Heart left ventricle (tissue), 16 donors: ENCODE measurements around the gene ACTN2. TPM values are rescaled to one million over a fixed set of nuclear protein-coding genes. Genes with fewer than 3 reads are reported as not detected.

Experiments used
- ATAC-seq, 4 donors: fragments of 200-7000 bp; cut with Tn5 transposase; one replicate each; pipeline ENCODE4 v1.9.1; 2020 to 2022; ENCODE audit warnings: moderate library complexity in 4 of 4, mild to moderate bottlenecking in 3 of 4, moderate number of reproducible peaks in 1 of 4
- DNase-seq, 5 donors: peaks; one replicate each; pipeline ENCODE4 v3.0.0-alpha.2; 2020
- H3K27ac ChIP-seq, 12 donors: fragments of 200-600 bp; sonication (generic) in 4 of 12; one replicate each; pipeline versions ENCODE4 v1.5.0 to v1.8.0; 2016 to 2022; ENCODE audit warnings: mild to moderate bottlenecking in 2 of 12
- H3K27me3 ChIP-seq, 9 donors: fragments of 200-600 bp; sonication (generic) in 2 of 9; one replicate each; pipeline versions ENCODE4 v1.5.1 to v1.8.0; 2016 to 2022; ENCODE audit warnings: mild to moderate bottlenecking in 3 of 9
- H3K36me3 ChIP-seq, 9 donors: fragments of 200-600 bp; sonication (generic) in 2 of 9; one replicate each; pipeline versions ENCODE4 v1.5.0 to v1.8.0; 2018 to 2022; ENCODE audit warnings: mild to moderate bottlenecking in 2 of 9
- H3K4me1 ChIP-seq, 12 donors: fragments of 200-600 bp; sonication (generic) in 4 of 12; one replicate each; pipeline versions ENCODE4 v1.5.0 to v1.8.0; 2016 to 2022; ENCODE audit warnings: mild to moderate bottlenecking in 3 of 12
- H3K4me3 ChIP-seq, 12 donors: fragments of 200-600 bp; sonication (generic) in 4 of 12; one replicate each; pipeline versions ENCODE4 v1.5.0 to v1.8.0; 2017 to 2022; ENCODE audit warnings: mild to moderate bottlenecking in 9 of 12, moderate library complexity in 4 of 12
- H3K9me3 ChIP-seq, 12 donors: fragments of 200-600 bp; sonication (generic) in 4 of 12; one replicate each; pipeline versions ENCODE4 v1.5.0 to v1.8.0; 2016 to 2022; ENCODE audit warnings: mild to moderate bottlenecking in 1 of 12
- CTCF ChIP-seq, 12 donors: fragments of 200-600 bp; sonication (generic) in 4 of 12; IDR thresholded peaks; one replicate each; pipeline versions ENCODE4 v1.5.0 to v1.8.0; 2018 to 2022; ENCODE audit warnings: antibody characterized with exemption in 12 of 12, mild to moderate bottlenecking in 5 of 12
- POLR2A ChIP-seq, 2 donors: fragments of 450-650 bp; IDR thresholded peaks; one replicate each; pipeline ENCODE4 v1.6.1; 2017; ENCODE audit warnings: antibody characterized with exemption in 2 of 2, mild to moderate bottlenecking in 2 of 2, moderate library complexity in 2 of 2
- WGBS, 4 donors: extraction: QIAGEN DNeasy Blood & Tissue Kit in 2 of 4; methylation state at CpG; one replicate each; pipeline versions ENCODE4 v1.1.5 to v1.1.7; 2013 to 2018; 5-methylcytosine and 5-hydroxymethylcytosine counted together
- intact Hi-C, 10 donors: fragments of 100-400 bp; cut with DNase I; formaldehyde crosslinking; loops; one replicate each; pipeline versions ENCODE4 v1.11.1 to v1.14.2; 2022
- polyA plus RNA-seq, 2 donors: library from polyadenylated mRNA; stranded (reverse); fragments of 200-250 nt; gene quantifications; one replicate each; pipeline ENCODE4 v1.2.3, GENCODE V29; 2013
- total RNA-seq, 9 donors: library from RNA; depleted of rRNA in 2 of 9; stranded (reverse); fragments of >200 nt in 2 of 9; fragmentation: NEBNext Ultra II Directional in 3 of 9; extraction: Animal tissue kit (Norgen Biotek cat#: 25700) in 3 of 9; gene quantifications; one replicate each; pipeline versions ENCODE4 v1.1.0 to v1.2.4, GENCODE V29; 2016 to 2023
- donor health status: ischemic (EF 13 %, LVEDD 7.1; RV severe dilation, severe dysfunction).
- donor health status: healthy with polysubstance abuse.
- donor health status: DM: no; HTN: yes; CAD: no.
- donor health status: DM: no; HTN: no; CAD: no.
- donor health status: ischemic (EF 25% LVEDD 6.9; RV normal size, moderate dysfunction).
- donor health status: ischemic (EF 25% LVEDD 5.7; RV mildly dilated, moderate dysfunction).
- donor health status: healthy.
- donor health status: DM: yes; HTN: yes; CAD: no.
- donor health status: ischemic (EF 35%, LVEDD 5.7; RV mildly dilated, moderate dysfunction).
- donor health status: nonischemic (EF 11% LVEDD 7.7; RV severe dilation, severe dysfunction).
- donor health status: DM: yes; HTN: yes; CAD: no.
- donor health status: PGD.
- donor health status: ischemic (EF 29% LVEDD 5.4; RV normal size, mild dysfunction).
- donor health status: nonischemic (EF 23%, LVEDD 6.1; RV moderate dilation, normal function).

The ACTN2 gene
- total and polyA plus RNA-seq, 11 donors: 1,024 to 4,007 (median 2,848) TPM

- DNase-seq (no peak), ATAC-seq (peak in 2 of 4 donors; percentile 6 to 13)
- Histone ChIP-seq H3K9me3 (no peaks in the 10 kb centered on the region), H3K27ac (no peak overlapping the region), H3K27me3 (no peaks in the 10 kb centered on the region), H3K4me3 (no peak overlapping the region), H3K36me3 (peaks cover 0 to 40% (median 18%) of the 10 kb centered on the region in 9 donors), H3K4me1 (no peaks in the 10 kb centered on the region)
- WGBS, 4 donors: 62 to 77% (median 71%) methylated on average over 6 of the region's 6 CpGs
- TF ChIP-seq CTCF (IDR thresholded peaks at IDR 0.05) (no peak), POLR2A (IDR thresholded peaks at IDR 0.05) (no peak)
- intact Hi-C loops: loop anchor here in 1 of 10 donors (10.0 kb wide), 1 partner anchor 98 kb away; no protein-coding TSS in a partner anchor
Observed at GRCh38 chr1:236767276-236767675, 81.0 kb downstream of the ACTN2 start.

- Histone ChIP-seq H3K27ac (no peak overlapping the region), H3K27me3 (no peaks in the 10 kb centered on the region), H3K4me3 (no peak overlapping the region), H3K36me3 (peaks cover 0 to 27% (median 5%) of the 10 kb centered on the region in 9 donors), H3K4me1 (no peaks in the 10 kb centered on the region), H3K9me3 (no peaks in the 10 kb centered on the region)
- intact Hi-C loops: loop anchor here in 1 of 10 donors (10.0 kb wide), 1 partner anchor 96 kb away; no protein-coding TSS in a partner anchor
- DNase-seq (no peak), ATAC-seq (peak in 2 of 4 donors; percentile 5 to 20)
- TF ChIP-seq CTCF (IDR thresholded peaks at IDR 0.05) (no peak), POLR2A (IDR thresholded peaks at IDR 0.05) (no peak)
Observed at GRCh38 chr1:236768601-236769000, 82.3 kb downstream of the ACTN2 start.

- H3K9me3 ChIP-seq: peaks cover 0 to 6% (median under 1%) of the 10 kb centered on the region in 12 donors
- intact Hi-C loops: loop anchor here in 4 of 10 donors (5.0 to 10.0 kb wide), 4 partner anchors 159 to 669 kb away; partner anchors contain the start of gene HEATR1 (in 1 of the 4)
- no peak overlapping the region for H3K27ac ChIP-seq
- H3K4me3 ChIP-seq: no peak overlapping the region
- H3K4me1 ChIP-seq: no peaks in the 10 kb centered on the region
- no peak for DNase-seq
- H3K27me3 ChIP-seq: no peaks in the 10 kb centered on the region
- H3K36me3 ChIP-seq: no peaks in the 10 kb centered on the region
- TF ChIP-seq CTCF (IDR thresholded peaks at IDR 0.05) (no peak), POLR2A (IDR thresholded peaks at IDR 0.05) (no peak)
- 65 to 68% (median 67%) methylated on average over 3 of the region's 3 CpGs for WGBS, 4 donors
- peak in 2 of 4 donors; percentile 3 to 11 for ATAC-seq
Observed at GRCh38 chr1:236773919-236774318, 87.6 kb downstream of the ACTN2 start.

GRCh38 chr1:236774926-236775325 lies 88.6 kb downstream of the ACTN2 start:
- Histone ChIP-seq H3K9me3 (peaks cover 0 to 16% (median 7%) of the 10 kb centered on the region in 12 donors), H3K27me3 (no peaks in the 10 kb centered on the region), H3K27ac (no peak overlapping the region), H3K4me3 (no peak overlapping the region), H3K4me1 (no peaks in the 10 kb centered on the region), H3K36me3 (no peaks in the 10 kb centered on the region)
- ATAC-seq: peak; percentile 50 to 70 (median 55)
- TF ChIP-seq POLR2A (IDR thresholded peaks at IDR 0.05) (no peak), CTCF (IDR thresholded peaks at IDR 0.05) (peak in 8 of 12 donors; percentile 20 to 50 (median 44))
- no peak for DNase-seq
- 31 to 38% (median 34%) methylated on average over 3 of the region's 3 CpGs for WGBS, 4 donors
- intact Hi-C loops: loop anchor here in 4 of 10 donors (5.0 to 10.0 kb wide), 4 partner anchors 160 to 670 kb away; partner anchors contain the start of gene HEATR1 (in 1 of the 4)
